ENCODE data around the gene TMEM184A. TPM values are rescaled to one million over a fixed set of nuclear protein-coding genes. Genes with fewer than 3 reads are reported as not detected.
A peak's percentile ranks its signal among the peaks of the same experiment; 100 is the strongest.

TMEM184A gene
- total and polyA plus RNA-seq, 2 donors (not counting 3 experiments of a cell fraction or from before 2014, with no cell fraction given), result 0.48 TPM; not detected in 1

DNA sequence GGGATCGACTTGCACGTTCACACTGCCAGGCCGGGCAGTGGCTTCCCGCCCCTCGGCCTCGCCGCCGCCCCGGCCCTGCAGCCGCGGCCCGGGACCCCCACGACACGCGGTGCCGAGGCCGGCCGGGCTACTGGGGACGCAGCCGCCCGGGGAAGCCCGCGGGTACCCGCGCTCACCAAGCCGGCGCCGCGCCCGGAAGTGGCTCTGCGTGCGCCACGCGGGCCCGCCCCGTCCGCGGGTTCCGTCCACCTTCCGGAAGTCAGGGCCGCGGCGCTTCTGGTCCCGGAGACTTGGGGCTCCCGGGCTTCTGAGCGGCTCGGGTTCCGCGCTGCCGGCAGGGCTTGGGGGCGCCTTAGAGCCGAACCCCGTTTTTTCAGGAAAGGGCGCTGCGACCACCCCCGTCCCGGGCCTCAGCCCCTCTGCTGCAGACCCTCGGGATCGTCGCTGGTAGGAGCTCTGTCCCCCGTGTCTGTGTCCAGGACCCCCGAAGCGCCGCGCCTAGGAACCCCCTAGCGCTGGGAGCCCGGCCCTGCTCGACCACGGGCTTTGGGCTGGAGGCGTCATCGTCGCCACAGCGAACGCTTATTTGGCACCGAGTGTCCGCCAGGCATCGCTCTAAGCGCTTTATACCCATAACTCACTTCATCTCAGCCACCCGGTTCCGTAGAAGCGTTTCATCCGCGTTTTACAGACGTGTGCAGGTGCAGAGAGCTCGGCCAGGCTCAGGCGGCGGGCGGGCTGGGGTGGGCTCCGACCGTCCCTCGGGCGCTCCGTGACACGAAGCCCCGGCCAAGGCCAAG, 14.0 kb upstream of the TMEM184A start, which contains the start of gene PSMG3:
Gene PSMG3, minus strand, starts transcription at position 200 of the 800 bp plus-strand sequence. CDS start 693 bp downstream, outside the sequence.
- Histone ChIP-seq H3K4me2 (ENCODE audit: insufficient read depth, low read length) (peak within 1 kb of the TSS; percentile 80), H2AFZ (ENCODE audit: low read depth, low read length) (peak within 1 kb of the TSS; percentile 85), H3K27me3 (ENCODE audit: control insufficient read depth in 2 of 2, insufficient read depth in 2 of 2, low read length in 2 of 2) (no peaks in the 10 kb centered on the region), H3K4me3 (replicated peaks in 1 of 3; ENCODE audit: insufficient read depth in 1 of 3, low read depth in 1 of 3, low read length in 3 of 3) (peak within 1 kb of the TSS; percentile 90 to 93 (median 93)), H4K20me1 (replicated peaks; ENCODE audit: control insufficient read depth, extremely low read depth, insufficient read depth, low read length) (no peaks in the 10 kb centered on the region), H3K27ac (ENCODE audit: insufficient read depth, low read depth, low read length) (peak within 1 kb of the TSS; percentile 93), H3K4me1 (ENCODE audit: control insufficient read depth, extremely low read depth, insufficient read depth, low read length) (peaks cover 3% of the 10 kb centered on the region), H3K9me3 (replicated peaks; ENCODE audit: control insufficient read depth, insufficient read depth, low read length) (no peaks in the 10 kb centered on the region), H3K79me2 (ENCODE audit: control insufficient read depth, insufficient read depth, low read length) (peaks cover 6% of the 10 kb centered on the region), H3K9me1 (replicated peaks; ENCODE audit: control insufficient read depth, extremely low read depth, insufficient read depth, low read length) (no peaks in the 10 kb centered on the region), H3K9ac (replicated peaks; ENCODE audit: extremely low read depth, insufficient read depth, low read length) (peak within 1 kb of the TSS; percentile 98), H3K36me3 (ENCODE audit: control insufficient read depth in 2 of 2, extremely low read depth in 1 of 2, insufficient read depth in 2 of 2, low read length in 2 of 2) (peaks cover 5 to 11% of the 10 kb centered on the region in 2 experiments)
- TF ChIP-seq GATA2 (IDR thresholded peaks at IDR 0.05; ENCODE audit: insufficient read depth, insufficient read length, low read depth, low read length) (no peak), FOS (IDR thresholded peaks at IDR 0.05; ENCODE audit: borderline replicate concordance, insufficient read depth, low read length) (no peak), JUN (IDR thresholded peaks at IDR 0.05; ENCODE audit: borderline replicate concordance, insufficient read depth, insufficient read length, low read depth) (no peak), POLR2AphosphoS5 (IDR thresholded peaks at IDR 0.05; ENCODE audit: insufficient read depth, low read depth, low read length) (peak; percentile 99), EZH2 (IDR thresholded peaks at IDR 0.05; ENCODE audit: borderline replicate concordance, low read depth, low read length, severe bottlenecking) (no peak), POLR2A (IDR thresholded peaks at IDR 0.05; ENCODE audit: low read depth, low read length) (peak; percentile 93), MYC (IDR thresholded peaks at IDR 0.05; ENCODE audit: low read depth, low read length) (no peak)
- TF ChIP-seq, protein P1, sequence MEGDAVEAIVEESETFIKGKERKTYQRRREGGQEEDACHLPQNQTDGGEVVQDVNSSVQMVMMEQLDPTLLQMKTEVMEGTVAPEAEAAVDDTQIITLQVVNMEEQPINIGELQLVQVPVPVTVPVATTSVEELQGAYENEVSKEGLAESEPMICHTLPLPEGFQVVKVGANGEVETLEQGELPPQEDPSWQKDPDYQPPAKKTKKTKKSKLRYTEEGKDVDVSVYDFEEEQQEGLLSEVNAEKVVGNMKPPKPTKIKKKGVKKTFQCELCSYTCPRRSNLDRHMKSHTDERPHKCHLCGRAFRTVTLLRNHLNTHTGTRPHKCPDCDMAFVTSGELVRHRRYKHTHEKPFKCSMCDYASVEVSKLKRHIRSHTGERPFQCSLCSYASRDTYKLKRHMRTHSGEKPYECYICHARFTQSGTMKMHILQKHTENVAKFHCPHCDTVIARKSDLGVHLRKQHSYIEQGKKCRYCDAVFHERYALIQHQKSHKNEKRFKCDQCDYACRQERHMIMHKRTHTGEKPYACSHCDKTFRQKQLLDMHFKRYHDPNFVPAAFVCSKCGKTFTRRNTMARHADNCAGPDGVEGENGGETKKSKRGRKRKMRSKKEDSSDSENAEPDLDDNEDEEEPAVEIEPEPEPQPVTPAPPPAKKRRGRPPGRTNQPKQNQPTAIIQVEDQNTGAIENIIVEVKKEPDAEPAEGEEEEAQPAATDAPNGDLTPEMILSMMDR (IDR thresholded peaks at IDR 0.05; ENCODE audit: extremely low read depth in 1 of 2, insufficient read depth in 1 of 2, low read depth in 1 of 2, low read length in 2 of 2), result peak in 1 of 2 donors; percentile 33
- TF ChIP-seq, protein P2, sequence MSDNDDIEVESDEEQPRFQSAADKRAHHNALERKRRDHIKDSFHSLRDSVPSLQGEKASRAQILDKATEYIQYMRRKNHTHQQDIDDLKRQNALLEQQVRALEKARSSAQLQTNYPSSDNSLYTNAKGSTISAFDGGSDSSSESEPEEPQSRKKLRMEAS (IDR thresholded peaks at IDR 0.05; ENCODE audit: insufficient read depth, insufficient read length), result no peak
- ChIA-PET POLR2A (interaction anchor here (0.7 kb wide), 1 partner anchor 806 kb away, joined by 4 read pairs; no protein-coding TSS in a partner anchor), CTCF (interaction anchor here (0.9 to 1.3 kb wide), 2 partner anchors 9 to 778 kb away, joined by 3 to 4 read pairs; no protein-coding TSS in a partner anchor)
- peak; percentile 78 for DNase-seq (ENCODE audit: low read depth, low spot score)
- no TSS peak for BruUV-seq (replicated peaks)
- intact Hi-C loops (cut with micrococcal nuclease), result loop anchor here (2.0 to 10.0 kb wide), 3 partner anchors 37 to 865 kb away; no protein-coding TSS in a partner anchor
- dilution Hi-C loops (cut with MboI; ENCODE audit: extremely low pct_ligation_motif_present, low sequenced_read_pairs), result no loop called here
- FAIRE-seq, result peak; percentile 67

All from endothelial cell of umbilical vein (primary cell).